ENCODE data around the gene ABCA10. TPM values are rescaled to one million over a fixed set of nuclear protein-coding genes. Genes with fewer than 3 reads are reported as not detected.
A peak's percentile ranks its signal among the peaks of the same experiment; 100 is the strongest.
"Not testable (repeated sequence)": the region's sequence is repeated elsewhere in the genome, so short reads cannot be mapped to it uniquely, and the experiment has no call there.

The ABCA10 gene
- 1 to 10 TPM; 1.7 to 4.0 (median 2.0) TPM for total RNA-seq
- long read RNA-seq, result 0 reads

- peaks cover 0 to 21% (median 0%) of the 10 kb centered on the region in 4 donors for H3K4me1 ChIP-seq
- H3K4me3 ChIP-seq, result peak within 1 kb of the TSS in 1 of 3 donors; percentile 12
- ATAC-seq (peak; percentile 44 to 66 (median 60)), DNase-seq (no peak)
- no peaks in the 10 kb centered on the region for H3K27me3 ChIP-seq
- peak within 1 kb of the TSS; percentile 9 to 53 (median 27) for H3K27ac ChIP-seq
- no peak for TF ChIP-seq POLR2A (IDR thresholded peaks at IDR 0.05)
- TF ChIP-seq, protein P1, sequence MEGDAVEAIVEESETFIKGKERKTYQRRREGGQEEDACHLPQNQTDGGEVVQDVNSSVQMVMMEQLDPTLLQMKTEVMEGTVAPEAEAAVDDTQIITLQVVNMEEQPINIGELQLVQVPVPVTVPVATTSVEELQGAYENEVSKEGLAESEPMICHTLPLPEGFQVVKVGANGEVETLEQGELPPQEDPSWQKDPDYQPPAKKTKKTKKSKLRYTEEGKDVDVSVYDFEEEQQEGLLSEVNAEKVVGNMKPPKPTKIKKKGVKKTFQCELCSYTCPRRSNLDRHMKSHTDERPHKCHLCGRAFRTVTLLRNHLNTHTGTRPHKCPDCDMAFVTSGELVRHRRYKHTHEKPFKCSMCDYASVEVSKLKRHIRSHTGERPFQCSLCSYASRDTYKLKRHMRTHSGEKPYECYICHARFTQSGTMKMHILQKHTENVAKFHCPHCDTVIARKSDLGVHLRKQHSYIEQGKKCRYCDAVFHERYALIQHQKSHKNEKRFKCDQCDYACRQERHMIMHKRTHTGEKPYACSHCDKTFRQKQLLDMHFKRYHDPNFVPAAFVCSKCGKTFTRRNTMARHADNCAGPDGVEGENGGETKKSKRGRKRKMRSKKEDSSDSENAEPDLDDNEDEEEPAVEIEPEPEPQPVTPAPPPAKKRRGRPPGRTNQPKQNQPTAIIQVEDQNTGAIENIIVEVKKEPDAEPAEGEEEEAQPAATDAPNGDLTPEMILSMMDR (IDR thresholded peaks at IDR 0.05), result no peak
- no peaks in the 10 kb centered on the region for H3K36me3 ChIP-seq
- no peaks in the 10 kb centered on the region for H3K9me3 ChIP-seq
- intact Hi-C loops (cut with DNase I), result no loop called here
- 40% methylated on average over 1 of the region's 1 CpG for WGBS (ENCODE audit: insufficient coverage, low coverage, low lambda C conversion rate, missing lambda C conversion rate)
Observed at GRCh38 chr17:69228576-69228975, at the start of gene ABCA10. TSS of gene ABCA10 (minus strand) at chr17:69228824. CDS start at chr17:69225358, 3,466 bp downstream.

- ATAC-seq; H3K36me3 ChIP-seq; H3K4me3 ChIP-seq; intact Hi-C loops (cut with DNase I); H3K27me3 ChIP-seq; H3K4me1 ChIP-seq; H3K27ac ChIP-seq; DNase-seq; H3K9me3 ChIP-seq: not testable (repeated sequence)
- 100% methylated on average over 4 of the region's 4 CpGs for WGBS (ENCODE audit: insufficient coverage, low coverage, low lambda C conversion rate, missing lambda C conversion rate)
Observed at GRCh38 chr17:69276279-69276678, 47.7 kb upstream of the ABCA10 start.

- WGBS (ENCODE audit: insufficient coverage, low coverage, low lambda C conversion rate, missing lambda C conversion rate), result 100% methylated on average over 2 of the region's 4 CpGs
- Histone ChIP-seq H3K4me1 (no peaks in the 10 kb centered on the region), H3K36me3 (peaks cover 0 to 5% (median 2%) of the 10 kb centered on the region in 4 donors), H3K27ac (no peak overlapping the region), H3K4me3 (no peak overlapping the region), H3K27me3 (no peaks in the 10 kb centered on the region), H3K9me3 (no peaks in the 10 kb centered on the region)
- DNase-seq, result no peak
- ATAC-seq, result no peak
- intact Hi-C loops (cut with DNase I), result no loop called here
- TF ChIP-seq, protein P1 (IDR thresholded peaks at IDR 0.05), result no peak
- TF ChIP-seq POLR2A (IDR thresholded peaks at IDR 0.05), result no peak
Observed at GRCh38 chr17:69275751-69276150, 47.1 kb upstream of the ABCA10 start.

DNA sequence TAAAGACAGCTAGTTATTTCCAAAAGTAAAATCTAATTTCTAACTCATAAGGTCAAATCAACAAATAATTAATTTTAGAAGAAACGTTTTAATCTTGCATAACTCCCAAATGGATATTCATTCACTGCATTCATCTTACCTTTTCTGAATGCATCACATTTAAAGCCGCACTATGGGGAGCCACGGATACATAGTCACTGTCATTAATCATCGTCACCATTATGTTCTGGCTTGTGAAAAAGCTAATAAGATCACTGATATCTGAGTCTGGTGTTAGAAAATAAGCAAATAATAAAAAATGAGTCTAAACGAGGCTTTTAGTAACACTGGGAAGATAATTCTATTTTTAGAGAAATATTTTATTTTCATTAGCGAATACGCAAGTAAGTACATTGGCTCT lies 42.4 kb upstream of the ABCA10 start:
- peaks cover 0 to under 1% (median 0%) of the 10 kb centered on the region in 4 donors for H3K36me3 ChIP-seq

More for the DNA sequence above, 42.4 kb upstream of the ABCA10 start:
- TF ChIP-seq, protein P1 (IDR thresholded peaks at IDR 0.05), result no peak
- TF ChIP-seq POLR2A (IDR thresholded peaks at IDR 0.05), result no peak
- no peak for ATAC-seq
- H3K4me1 ChIP-seq, result peaks cover 0 to 6% (median 1%) of the 10 kb centered on the region in 4 donors
- no peak for DNase-seq
- no peaks in the 10 kb centered on the region for H3K27me3 ChIP-seq
- no peak overlapping the region for H3K27ac ChIP-seq
- 74% methylated on average over 7 of the region's 7 CpGs for WGBS (ENCODE audit: insufficient coverage, low coverage, low lambda C conversion rate, missing lambda C conversion rate)
- H3K9me3 ChIP-seq, result no peaks in the 10 kb centered on the region
- intact Hi-C loops (cut with DNase I), result no loop called here
- H3K4me3 ChIP-seq, result no peak overlapping the region

All from right lobe of liver (tissue), 6 donors.